Tibial nerve (tissue), 3 donors: ENCODE measurements around the gene ARPC5L.

ENCODE experiments used
- POLR2A ChIP-seq, 2 donors: fragments of 450-650 bp; IDR thresholded peaks; one replicate each; pipeline ENCODE4 v1.6.1; 2017; ENCODE audit warnings: antibody characterized with exemption in 2 of 2, mild to moderate bottlenecking in 2 of 2, moderate library complexity in 2 of 2
- TF ChIP-seq, protein P1 (sequence below), 5 experiments: fragments of 200-600 bp in 3 of 5; fragments of 450-650 bp in 2 of 5; sonication (generic) in 3 of 5; IDR thresholded peaks; one replicate each; pipeline ENCODE4 v1.5.1; 2016 to 2019; ENCODE audit warnings: antibody characterized with exemption in 5 of 5, mild to moderate bottlenecking in 3 of 5, moderate library complexity in 2 of 5

DNA sequence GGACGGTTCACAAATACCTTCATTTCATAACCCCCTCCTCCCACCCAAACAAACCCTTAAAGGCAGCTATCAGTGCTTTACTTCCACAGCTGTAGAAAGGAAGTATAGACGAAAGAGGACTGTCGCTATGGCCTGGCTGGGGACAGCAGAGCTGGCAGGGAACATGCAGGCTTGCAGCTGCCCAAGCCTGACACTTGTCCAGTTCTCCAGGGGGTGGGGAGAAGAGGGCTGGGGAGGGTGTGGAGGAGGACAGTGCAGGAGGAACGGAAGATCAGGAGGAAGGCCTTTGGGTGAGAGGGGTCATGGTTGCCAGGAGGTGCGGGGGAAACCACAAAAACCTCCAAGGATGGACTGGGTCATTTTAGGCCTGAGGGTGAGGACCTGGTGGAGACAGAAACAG lies 25.9 kb downstream of the ARPC5L start:
- TF ChIP-seq, protein P1, sequence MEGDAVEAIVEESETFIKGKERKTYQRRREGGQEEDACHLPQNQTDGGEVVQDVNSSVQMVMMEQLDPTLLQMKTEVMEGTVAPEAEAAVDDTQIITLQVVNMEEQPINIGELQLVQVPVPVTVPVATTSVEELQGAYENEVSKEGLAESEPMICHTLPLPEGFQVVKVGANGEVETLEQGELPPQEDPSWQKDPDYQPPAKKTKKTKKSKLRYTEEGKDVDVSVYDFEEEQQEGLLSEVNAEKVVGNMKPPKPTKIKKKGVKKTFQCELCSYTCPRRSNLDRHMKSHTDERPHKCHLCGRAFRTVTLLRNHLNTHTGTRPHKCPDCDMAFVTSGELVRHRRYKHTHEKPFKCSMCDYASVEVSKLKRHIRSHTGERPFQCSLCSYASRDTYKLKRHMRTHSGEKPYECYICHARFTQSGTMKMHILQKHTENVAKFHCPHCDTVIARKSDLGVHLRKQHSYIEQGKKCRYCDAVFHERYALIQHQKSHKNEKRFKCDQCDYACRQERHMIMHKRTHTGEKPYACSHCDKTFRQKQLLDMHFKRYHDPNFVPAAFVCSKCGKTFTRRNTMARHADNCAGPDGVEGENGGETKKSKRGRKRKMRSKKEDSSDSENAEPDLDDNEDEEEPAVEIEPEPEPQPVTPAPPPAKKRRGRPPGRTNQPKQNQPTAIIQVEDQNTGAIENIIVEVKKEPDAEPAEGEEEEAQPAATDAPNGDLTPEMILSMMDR (IDR thresholded peaks at IDR 0.05), result no peak
- no peak for TF ChIP-seq POLR2A (IDR thresholded peaks at IDR 0.05)
